CD4-positive, CD25-positive, alpha-beta regulatory T cell (primary cell): ENCODE measurements around the gene STPG1. TPM values are rescaled to one million over a fixed set of nuclear protein-coding genes. Genes with fewer than 3 reads are reported as not detected.

Source experiments
- ATAC-seq, 2 donors: fragments of 150-1000 bp; cut with Tn5 transposase; one replicate each; pipeline ENCODE4 v1.10.0; 2021; ENCODE audit warnings: low read depth in 2 of 2, moderate number of reproducible peaks in 2 of 2, moderate library complexity in 1 of 2
- DNase-seq, 3 donors: peaks; one replicate each; pipeline versions ENCODE4 v3.0.0 to v3.0.0-alpha.2; 2012 to 2022; ENCODE audit warnings: mixed read lengths in 1 of 3
- H3K27ac ChIP-seq: one replicate; pipeline ENCODE4 v1.7.0; 2013; ENCODE audit warnings: mild to moderate bottlenecking, low read length; ENCODE audit not compliant: insufficient read depth, poor library complexity, severe bottlenecking
- H3K27me3 ChIP-seq: one replicate; pipeline ENCODE4 v1.7.0; 2013; ENCODE audit warnings: low read length; ENCODE audit not compliant: control insufficient read depth, insufficient read depth
- H3K36me3 ChIP-seq: one replicate; pipeline ENCODE4 v1.7.0; 2013; ENCODE audit warnings: mild to moderate bottlenecking, low read length, moderate library complexity; ENCODE audit not compliant: control insufficient read depth, insufficient read depth
- H3K4me1 ChIP-seq: 2 replicates; pipeline ENCODE4 v1.7.0; 2013; ENCODE audit warnings: mild to moderate bottlenecking, low read length; ENCODE audit not compliant: insufficient read depth, control insufficient read depth, poor library complexity, severe bottlenecking
- H3K4me3 ChIP-seq: one replicate; pipeline ENCODE4 v1.7.0; 2013; ENCODE audit warnings: low read depth, mild to moderate bottlenecking, low read length, moderate library complexity
- H3K9me3 ChIP-seq, 2 experiments: 1 replicate in 1 of 2; 2 replicates in 1 of 2; pipeline ENCODE4 v1.7.0; 2013; ENCODE audit warnings: low read length in 2 of 2, mild to moderate bottlenecking in 1 of 2, moderate library complexity in 1 of 2; ENCODE audit not compliant: control insufficient read depth in 2 of 2
- H3K27ac Mint-ChIP-seq, 3 donors: one replicate each; pipeline ENCODE4 v1.8.0; 2020 to 2022; ENCODE audit warnings: mild to moderate bottlenecking in 3 of 3, mixed read lengths in 3 of 3, moderate library complexity in 2 of 3
- H3K27me3 Mint-ChIP-seq: one replicate; pipeline ENCODE4 v1.8.0; 2022; ENCODE audit warnings: mild to moderate bottlenecking, mixed read lengths
- H3K36me3 Mint-ChIP-seq: one replicate; pipeline ENCODE4 v1.8.0; 2020; ENCODE audit warnings: mixed read lengths
- H3K4me1 Mint-ChIP-seq, 4 donors: one replicate each; pipeline ENCODE4 v1.8.0; 2020 to 2022; ENCODE audit warnings: mixed read lengths in 4 of 4, mild to moderate bottlenecking in 1 of 4
- H3K4me3 Mint-ChIP-seq, 4 donors: one replicate each; pipeline ENCODE4 v1.8.0; 2020 to 2022; ENCODE audit warnings: mild to moderate bottlenecking in 4 of 4, mixed read lengths in 4 of 4, moderate library complexity in 3 of 4
- H3K9me3 Mint-ChIP-seq, 7 donors: one replicate each; pipeline ENCODE4 v1.8.0; 2020 to 2022; ENCODE audit warnings: mixed read lengths in 7 of 7, mild to moderate bottlenecking in 3 of 7, moderate library complexity in 2 of 7
- polyA plus RNA-seq, 4 donors: library from polyadenylated mRNA; unstranded; fragments of 300-500 nt; fragmentation: Illumina TruSeq; gene quantifications; one replicate each; pipeline ENCODE4 v1.2.3, GENCODE V29; 2021
- total RNA-seq: library from RNA; stranded (reverse); gene quantifications from one replicate; pipeline ENCODE4 v1.2.3, GENCODE V29; 2022

Gene STPG1
- total and polyA plus RNA-seq, 5 donors from 2014 or later, result 1.1 to 5.3 (median 3.4) TPM

DNA sequence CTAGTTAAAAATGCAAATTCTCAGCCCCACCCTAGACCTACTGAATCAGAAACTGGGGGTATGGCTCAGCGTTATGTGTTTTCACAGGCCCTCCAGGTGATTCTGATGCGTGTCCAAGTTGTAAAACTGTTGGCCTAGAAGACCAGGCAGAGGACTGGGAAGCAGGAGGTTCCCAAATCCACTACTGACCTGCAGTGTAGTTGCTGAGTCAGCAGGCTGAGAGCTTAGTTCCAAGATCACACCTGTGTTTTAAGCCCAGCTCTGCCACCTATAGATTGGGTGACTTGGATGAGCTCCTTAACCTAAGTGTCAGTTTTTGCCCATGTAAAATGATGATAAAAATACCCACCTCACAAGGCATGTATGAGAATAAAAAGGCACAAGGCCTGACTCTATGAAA lies 90.3 kb downstream of the STPG1 start:
- no peak overlapping the region for H3K27ac ChIP-seq
- Mint-ChIP-seq H3K27ac (no peak overlapping the region), H3K36me3 (no peaks in the 10 kb centered on the region), H3K27me3 (peaks cover 77% of the 10 kb centered on the region), H3K9me3 (peaks cover 0 to 2% (median 0%) of the 10 kb centered on the region in 7 donors), H3K4me1 (peaks cover 16 to 48% (median 39%) of the 10 kb centered on the region in 4 donors), H3K4me3 (peak overlapping the region in 1 of 4 donors; percentile 5)
- no peak for DNase-seq
- no peaks in the 10 kb centered on the region for H3K36me3 ChIP-seq
- peaks cover 38% of the 10 kb centered on the region for H3K27me3 ChIP-seq
- no peak for ATAC-seq
- H3K4me3 ChIP-seq, result no peak overlapping the region
- no peaks in the 10 kb centered on the region for H3K9me3 ChIP-seq
- H3K4me1 ChIP-seq, result peaks cover 46% of the 10 kb centered on the region

- no peaks in the 10 kb centered on the region for H3K9me3 ChIP-seq
- H3K4me3 ChIP-seq, result peak overlapping the region; percentile 55
- H3K36me3 ChIP-seq, result no peaks in the 10 kb centered on the region
- Mint-ChIP-seq H3K4me1 (peaks cover 16 to 49% (median 40%) of the 10 kb centered on the region in 4 donors), H3K27ac (peak overlapping the region in 1 of 3 donors; percentile 83), H3K9me3 (peaks cover 0 to 2% (median 0%) of the 10 kb centered on the region in 7 donors), H3K4me3 (peak overlapping the region; percentile 64 to 88 (median 75)), H3K27me3 (peaks cover 83% of the 10 kb centered on the region), H3K36me3 (no peaks in the 10 kb centered on the region)
- H3K27ac ChIP-seq, result no peak overlapping the region
- DNase-seq (no peak), ATAC-seq (peak in 1 of 2 donors; percentile 26)
- peaks cover 43% of the 10 kb centered on the region for H3K27me3 ChIP-seq
- peaks cover 46% of the 10 kb centered on the region for H3K4me1 ChIP-seq
These were observed 91.0 kb downstream of the STPG1 start for GRCh38 chr1:24322470-24323177.

DNA sequence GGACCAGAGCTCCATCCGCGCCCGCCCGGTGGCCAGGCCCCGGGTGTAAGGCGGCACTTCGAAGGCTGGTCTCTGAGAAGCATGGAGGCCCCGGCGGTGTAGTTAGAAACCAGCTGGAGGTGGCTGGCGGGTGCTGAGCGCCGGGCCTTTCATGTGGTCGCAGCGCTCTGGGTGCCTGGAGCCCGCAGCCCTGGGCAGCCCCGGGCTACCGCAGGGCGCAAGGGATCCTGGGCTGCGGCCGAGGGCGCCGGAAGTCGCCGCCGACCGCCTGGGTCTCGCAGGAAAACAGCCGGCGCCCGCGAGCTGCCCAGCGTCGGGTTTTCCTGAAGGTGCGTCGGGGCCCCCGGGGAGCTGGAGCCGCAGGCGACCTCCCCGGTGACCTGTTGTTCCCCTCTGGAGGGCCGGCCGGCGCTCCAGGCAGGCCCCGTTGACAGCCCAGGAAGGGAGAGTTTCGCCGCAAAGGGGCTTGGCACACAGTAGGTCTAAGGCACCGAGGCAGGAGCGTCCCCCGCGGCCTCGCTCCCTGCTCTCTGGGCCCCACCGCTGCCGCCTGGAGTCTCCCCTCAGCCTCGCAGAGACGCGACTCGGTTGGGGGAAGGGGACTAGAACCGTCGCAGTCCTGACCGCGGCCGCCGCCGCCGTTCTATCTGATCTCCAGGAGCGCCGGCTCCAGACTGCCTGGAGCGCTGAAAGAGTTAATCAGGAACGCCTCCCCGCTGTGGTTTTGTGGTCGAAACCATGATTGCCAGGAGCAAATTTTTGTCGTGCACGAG lies 91.7 kb downstream of the STPG1 start:
- Histone ChIP-seq H3K4me1 (peaks cover 46% of the 10 kb centered on the region), H3K9me3 (no peaks in the 10 kb centered on the region), H3K36me3 (no peaks in the 10 kb centered on the region), H3K4me3 (peak overlapping the region; percentile 55), H3K27ac (no peak overlapping the region), H3K27me3 (peaks cover 49% of the 10 kb centered on the region)
- ATAC-seq, result peak; percentile 68 to 70
- peak overlapping the region in 1 of 3 donors; percentile 83 for H3K27ac Mint-ChIP-seq
- DNase-seq, result peak; percentile 33 to 79 (median 50)
- peaks cover 16 to 49% (median 40%) of the 10 kb centered on the region in 4 donors for H3K4me1 Mint-ChIP-seq
- peaks cover 86% of the 10 kb centered on the region for H3K27me3 Mint-ChIP-seq
- H3K36me3 Mint-ChIP-seq, result no peaks in the 10 kb centered on the region
- peaks cover 0 to 2% (median 0%) of the 10 kb centered on the region in 7 donors for H3K9me3 Mint-ChIP-seq
- H3K4me3 Mint-ChIP-seq, result peak overlapping the region; percentile 64 to 88 (median 78)

GRCh38 chr1:24321126-24321525 lies 92.5 kb downstream of the STPG1 start:
- peak overlapping the region; percentile 71 to 80 (median 76) for H3K4me3 Mint-ChIP-seq

DNA sequence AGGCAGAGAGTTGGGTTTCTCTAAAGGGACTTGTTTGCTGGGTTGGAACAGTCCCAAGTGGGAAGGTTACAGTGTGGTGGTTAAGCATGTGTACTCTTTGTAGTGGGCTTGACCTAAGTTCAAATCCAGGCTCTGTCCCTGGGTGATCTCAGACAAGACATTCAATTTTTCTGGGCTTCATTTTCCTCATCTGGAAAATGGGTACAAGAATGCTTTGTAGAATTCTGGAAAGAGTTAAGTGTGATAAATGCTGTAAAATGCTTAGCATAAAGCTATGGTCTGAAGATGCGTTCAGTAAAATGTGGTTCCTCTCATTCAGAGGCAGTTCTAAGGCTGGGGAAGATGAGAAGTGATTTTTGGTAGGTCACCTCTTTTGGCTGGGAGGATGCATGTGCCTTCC lies 93.6 kb downstream of the STPG1 start:
- Histone ChIP-seq H3K27me3 (peaks cover 49% of the 10 kb centered on the region), H3K36me3 (no peaks in the 10 kb centered on the region), H3K4me1 (peaks cover 46% of the 10 kb centered on the region), H3K9me3 (no peaks in the 10 kb centered on the region), H3K4me3 (peak overlapping the region; percentile 6), H3K27ac (no peak overlapping the region)
- peaks cover 0 to 2% (median 0%) of the 10 kb centered on the region in 7 donors for H3K9me3 Mint-ChIP-seq
- DNase-seq (no peak), ATAC-seq (no peak)
- peaks cover 83% of the 10 kb centered on the region for H3K27me3 Mint-ChIP-seq
- H3K4me1 Mint-ChIP-seq, result peaks cover 16 to 49% (median 40%) of the 10 kb centered on the region in 4 donors
- no peak overlapping the region for H3K27ac Mint-ChIP-seq
- H3K36me3 Mint-ChIP-seq, result no peaks in the 10 kb centered on the region
- peak overlapping the region; percentile 19 to 81 (median 56) for H3K4me3 Mint-ChIP-seq

More at GRCh38 chr1:24321126-24321525, 92.5 kb downstream of the STPG1 start:
- no peak for ATAC-seq
- no peaks in the 10 kb centered on the region for H3K36me3 Mint-ChIP-seq
- peak overlapping the region; percentile 24 for H3K4me3 ChIP-seq
- H3K4me1 Mint-ChIP-seq, result peaks cover 16 to 49% (median 40%) of the 10 kb centered on the region in 4 donors
- H3K27me3 ChIP-seq, result peaks cover 48% of the 10 kb centered on the region
- H3K27ac ChIP-seq, result no peak overlapping the region
- H3K36me3 ChIP-seq, result no peaks in the 10 kb centered on the region
- H3K27me3 Mint-ChIP-seq, result peaks cover 88% of the 10 kb centered on the region
- peaks cover 0 to 2% (median 0%) of the 10 kb centered on the region in 7 donors for H3K9me3 Mint-ChIP-seq
- peaks cover 46% of the 10 kb centered on the region for H3K4me1 ChIP-seq
- H3K9me3 ChIP-seq, result no peaks in the 10 kb centered on the region
- DNase-seq, result no peak
- no peak overlapping the region for H3K27ac Mint-ChIP-seq

DNA sequence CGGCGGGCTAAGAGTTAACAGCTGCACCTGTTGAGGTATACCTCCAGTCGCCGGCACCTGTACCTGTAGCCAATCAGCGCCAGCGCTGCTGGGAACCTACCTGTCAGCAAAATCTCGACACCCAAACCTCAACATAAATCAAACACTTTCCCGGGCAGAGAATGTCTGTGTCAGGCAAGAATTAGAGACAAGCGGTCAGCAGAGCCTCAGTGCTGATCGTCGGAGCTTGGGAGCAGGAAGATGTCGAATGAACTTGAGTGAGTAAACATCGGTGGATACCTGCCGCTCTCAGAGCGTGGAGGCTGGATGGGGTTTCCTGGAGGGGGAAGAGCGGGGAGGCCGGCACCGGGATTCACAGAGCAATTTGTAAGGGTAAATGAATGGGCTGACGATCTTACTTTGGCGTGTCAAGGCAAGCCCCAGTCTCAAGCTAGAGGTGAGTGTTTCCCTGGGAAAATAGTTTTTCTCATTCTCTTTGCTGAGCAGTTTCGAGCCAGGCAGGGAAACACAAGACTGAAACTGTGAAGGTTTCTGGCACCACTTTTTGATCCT lies 94.2 kb downstream of the STPG1 start, which contains the start of gene GRHL3:
TSS of gene GRHL3 (plus strand) at position 46 of the 552 bp plus-strand sequence. CDS start at position 241, 195 bp downstream.
- ATAC-seq (peak in 1 of 2 donors; percentile 9), DNase-seq (peak in 1 of 3 donors; percentile 10)
- peaks cover 79% of the 10 kb centered on the region for H3K27me3 Mint-ChIP-seq
- Histone ChIP-seq H3K27ac (no peak within 1 kb of the TSS), H3K4me1 (peaks cover 46% of the 10 kb centered on the region), H3K27me3 (peaks cover 49% of the 10 kb centered on the region), H3K9me3 (no peaks in the 10 kb centered on the region), H3K36me3 (no peaks in the 10 kb centered on the region), H3K4me3 (peak within 1 kb of the TSS; percentile 6)
- H3K4me1 Mint-ChIP-seq, result peaks cover 16 to 49% (median 40%) of the 10 kb centered on the region in 4 donors
- H3K36me3 Mint-ChIP-seq, result no peaks in the 10 kb centered on the region
- peak within 1 kb of the TSS in 1 of 3 donors; percentile 83 for H3K27ac Mint-ChIP-seq
- peak within 1 kb of the TSS; percentile 46 to 81 (median 62) for H3K4me3 Mint-ChIP-seq
- H3K9me3 Mint-ChIP-seq, result peaks cover 0 to 2% (median 0%) of the 10 kb centered on the region in 7 donors

GRCh38 chr1:24318615-24319311 lies 94.8 kb downstream of the STPG1 start:
- no peak for ATAC-seq
- no peaks in the 10 kb centered on the region for H3K9me3 ChIP-seq
- Mint-ChIP-seq H3K4me3 (peak overlapping the region in 3 of 4 donors; percentile 35 to 49 (median 39)), H3K36me3 (no peaks in the 10 kb centered on the region), H3K27ac (no peak overlapping the region), H3K4me1 (peaks cover 16 to 48% (median 39%) of the 10 kb centered on the region in 4 donors), H3K27me3 (peaks cover 75% of the 10 kb centered on the region), H3K9me3 (peaks cover 0 to 2% (median 0%) of the 10 kb centered on the region in 7 donors)
- peaks cover 46% of the 10 kb centered on the region for H3K4me1 ChIP-seq
- no peaks in the 10 kb centered on the region for H3K36me3 ChIP-seq
- no peak for DNase-seq
- H3K27me3 ChIP-seq, result peaks cover 49% of the 10 kb centered on the region
- H3K4me3 ChIP-seq, result peak overlapping the region; percentile 6
- H3K27ac ChIP-seq, result no peak overlapping the region
